A549 (cell line): ENCODE data around the gene LBR.

ENCODE experiments used
- EP300 ChIP-seq, 2 experiments: fragments of >200 bp; sonication (Bioruptor Twin); formaldehyde crosslinking; IDR thresholded peaks; 2 replicates in 1 of 2; 3 replicates in 1 of 2; pipeline ENCODE4 v1.6.1; 2016 to 2017
- HOXB13 ChIP-seq: fragments of 250-450 bp; sonication (Bioruptor Pico); IDR thresholded peaks from 2 replicates; pipeline ENCODE4 v1.5.0; 2020; ENCODE audit warnings: low read depth, mild to moderate bottlenecking, moderate library complexity
- JUN ChIP-seq, 2 experiments: fragments of >200 bp; sonication (Bioruptor Twin); formaldehyde crosslinking; IDR thresholded peaks; 2 replicates in 1 of 2; 3 replicates in 1 of 2; pipeline ENCODE4 v1.6.1; 2016 to 2017
- POLR2A ChIP-seq: IDR thresholded peaks from 2 replicates; pipeline ENCODE4 v1.6.1; 2012; ENCODE audit warnings: mild to moderate bottlenecking, low read length
- RNF2 ChIP-seq: fragments of 200-600 bp; sonication (generic); IDR thresholded peaks from 2 replicates; pipeline ENCODE4 v1.6.1; 2016; ENCODE audit warnings: low read depth, mild to moderate bottlenecking, antibody characterized with exemption, moderate library complexity, borderline replicate concordance
- TF ChIP-seq, protein P1 (sequence below): fragments of 450-650 bp; IDR thresholded peaks from 2 replicates; pipeline ENCODE4 v1.6.1; 2014; ENCODE audit warnings: antibody characterized with exemption
- TF ChIP-seq, protein P2 (sequence below): fragments of 200-600 bp; sonication (generic); IDR thresholded peaks from 2 replicates; pipeline ENCODE4 v1.6.1; 2016; ENCODE audit warnings: antibody characterized with exemption, mild to moderate bottlenecking, moderate library complexity
- TF ChIP-seq, protein P3 (sequence below): fragments of >200 bp; sonication (Bioruptor Twin); formaldehyde crosslinking; IDR thresholded peaks from 3 replicates; pipeline ENCODE4 v1.5.1; 2016

DNA sequence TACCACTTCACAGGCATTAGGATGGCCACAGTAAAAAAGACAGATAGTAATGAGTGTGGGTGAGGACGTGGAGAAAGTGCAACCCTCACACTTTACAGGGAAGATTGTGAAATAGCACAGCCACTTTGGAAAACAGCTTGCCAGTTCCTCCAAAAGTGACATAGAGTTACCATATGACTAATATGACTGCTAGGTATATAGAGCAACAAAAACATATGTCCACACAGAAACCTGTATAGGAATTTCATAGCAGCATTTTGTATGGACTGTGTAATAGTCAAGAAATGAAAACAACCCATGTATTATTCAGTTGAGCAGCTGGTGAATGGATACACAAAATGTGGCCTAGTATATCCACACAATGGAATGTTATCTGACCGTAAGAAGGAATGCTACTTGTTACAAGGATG is 30.4 kb upstream of the LBR start:
- TF ChIP-seq, protein P1, sequence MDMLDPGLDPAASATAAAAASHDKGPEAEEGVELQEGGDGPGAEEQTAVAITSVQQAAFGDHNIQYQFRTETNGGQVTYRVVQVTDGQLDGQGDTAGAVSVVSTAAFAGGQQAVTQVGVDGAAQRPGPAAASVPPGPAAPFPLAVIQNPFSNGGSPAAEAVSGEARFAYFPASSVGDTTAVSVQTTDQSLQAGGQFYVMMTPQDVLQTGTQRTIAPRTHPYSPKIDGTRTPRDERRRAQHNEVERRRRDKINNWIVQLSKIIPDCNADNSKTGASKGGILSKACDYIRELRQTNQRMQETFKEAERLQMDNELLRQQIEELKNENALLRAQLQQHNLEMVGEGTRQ: no peak
- TF ChIP-seq, protein P2, sequence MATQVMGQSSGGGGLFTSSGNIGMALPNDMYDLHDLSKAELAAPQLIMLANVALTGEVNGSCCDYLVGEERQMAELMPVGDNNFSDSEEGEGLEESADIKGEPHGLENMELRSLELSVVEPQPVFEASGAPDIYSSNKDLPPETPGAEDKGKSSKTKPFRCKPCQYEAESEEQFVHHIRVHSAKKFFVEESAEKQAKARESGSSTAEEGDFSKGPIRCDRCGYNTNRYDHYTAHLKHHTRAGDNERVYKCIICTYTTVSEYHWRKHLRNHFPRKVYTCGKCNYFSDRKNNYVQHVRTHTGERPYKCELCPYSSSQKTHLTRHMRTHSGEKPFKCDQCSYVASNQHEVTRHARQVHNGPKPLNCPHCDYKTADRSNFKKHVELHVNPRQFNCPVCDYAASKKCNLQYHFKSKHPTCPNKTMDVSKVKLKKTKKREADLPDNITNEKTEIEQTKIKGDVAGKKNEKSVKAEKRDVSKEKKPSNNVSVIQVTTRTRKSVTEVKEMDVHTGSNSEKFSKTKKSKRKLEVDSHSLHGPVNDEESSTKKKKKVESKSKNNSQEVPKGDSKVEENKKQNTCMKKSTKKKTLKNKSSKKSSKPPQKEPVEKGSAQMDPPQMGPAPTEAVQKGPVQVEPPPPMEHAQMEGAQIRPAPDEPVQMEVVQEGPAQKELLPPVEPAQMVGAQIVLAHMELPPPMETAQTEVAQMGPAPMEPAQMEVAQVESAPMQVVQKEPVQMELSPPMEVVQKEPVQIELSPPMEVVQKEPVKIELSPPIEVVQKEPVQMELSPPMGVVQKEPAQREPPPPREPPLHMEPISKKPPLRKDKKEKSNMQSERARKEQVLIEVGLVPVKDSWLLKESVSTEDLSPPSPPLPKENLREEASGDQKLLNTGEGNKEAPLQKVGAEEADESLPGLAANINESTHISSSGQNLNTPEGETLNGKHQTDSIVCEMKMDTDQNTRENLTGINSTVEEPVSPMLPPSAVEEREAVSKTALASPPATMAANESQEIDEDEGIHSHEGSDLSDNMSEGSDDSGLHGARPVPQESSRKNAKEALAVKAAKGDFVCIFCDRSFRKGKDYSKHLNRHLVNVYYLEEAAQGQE: no peak
- no peak for TF ChIP-seq RNF2
- no peak for TF ChIP-seq POLR2A
- no peak for TF ChIP-seq EP300 (IDR thresholded peaks at IDR 0.05)
- TF ChIP-seq, protein P3, sequence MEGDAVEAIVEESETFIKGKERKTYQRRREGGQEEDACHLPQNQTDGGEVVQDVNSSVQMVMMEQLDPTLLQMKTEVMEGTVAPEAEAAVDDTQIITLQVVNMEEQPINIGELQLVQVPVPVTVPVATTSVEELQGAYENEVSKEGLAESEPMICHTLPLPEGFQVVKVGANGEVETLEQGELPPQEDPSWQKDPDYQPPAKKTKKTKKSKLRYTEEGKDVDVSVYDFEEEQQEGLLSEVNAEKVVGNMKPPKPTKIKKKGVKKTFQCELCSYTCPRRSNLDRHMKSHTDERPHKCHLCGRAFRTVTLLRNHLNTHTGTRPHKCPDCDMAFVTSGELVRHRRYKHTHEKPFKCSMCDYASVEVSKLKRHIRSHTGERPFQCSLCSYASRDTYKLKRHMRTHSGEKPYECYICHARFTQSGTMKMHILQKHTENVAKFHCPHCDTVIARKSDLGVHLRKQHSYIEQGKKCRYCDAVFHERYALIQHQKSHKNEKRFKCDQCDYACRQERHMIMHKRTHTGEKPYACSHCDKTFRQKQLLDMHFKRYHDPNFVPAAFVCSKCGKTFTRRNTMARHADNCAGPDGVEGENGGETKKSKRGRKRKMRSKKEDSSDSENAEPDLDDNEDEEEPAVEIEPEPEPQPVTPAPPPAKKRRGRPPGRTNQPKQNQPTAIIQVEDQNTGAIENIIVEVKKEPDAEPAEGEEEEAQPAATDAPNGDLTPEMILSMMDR: no peak
- TF ChIP-seq JUN (IDR thresholded peaks at IDR 0.05): no peak
- no peak for TF ChIP-seq HOXB13
